ENCODE results near the gene KRT2.

DNA sequence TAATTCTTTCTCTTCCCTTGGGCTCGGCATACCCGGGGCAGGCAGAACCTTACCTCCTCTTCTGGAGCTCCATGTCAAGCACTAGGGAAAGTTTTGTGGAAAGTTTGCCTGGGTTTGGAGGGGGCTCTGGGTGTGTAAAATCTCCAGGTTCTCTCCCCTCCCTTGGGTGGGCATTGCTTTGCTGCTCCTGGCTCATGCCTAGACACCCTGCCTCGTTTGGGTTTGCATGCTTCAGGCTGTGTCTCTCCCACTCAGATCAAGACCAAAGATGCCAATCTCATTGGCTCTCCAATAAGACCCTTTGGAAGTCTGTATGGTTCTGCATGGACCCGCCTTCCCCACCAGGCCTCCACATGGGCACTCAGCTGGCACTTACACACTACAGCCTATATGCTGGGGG is 6.2 kb upstream of the KRT2 start:
- TF ChIP-seq JUND (IDR thresholded peaks at IDR 0.05; ENCODE audit: borderline replicate concordance, low read depth, low read length) (no peak), JUND (tag; IDR thresholded peaks at IDR 0.05; ENCODE audit: borderline replicate concordance, low read depth, low read length) (no peak), RBM17 (IDR thresholded peaks at IDR 0.05; ENCODE audit: borderline replicate concordance, low read depth, low read length) (no peak), HMG20A (CRISPR knock-in tag; conservative IDR thresholded peaks at IDR 0.05) (no peak), SMARCA5 (IDR thresholded peaks at IDR 0.05) (no peak), MAZ (CRISPR knock-in tag; conservative IDR thresholded peaks at IDR 0.05 in 1 of 2, IDR thresholded peaks at IDR 0.05 in 1 of 2) (no peak), PYGO2 (tag; IDR thresholded peaks at IDR 0.05) (no peak), NR2F6 (CRISPR knock-in tag; IDR thresholded peaks at IDR 0.05) (no peak), EP300 (IDR thresholded peaks at IDR 0.05; ENCODE audit: low read length) (no peak)
- TF ChIP-seq, protein P1, sequence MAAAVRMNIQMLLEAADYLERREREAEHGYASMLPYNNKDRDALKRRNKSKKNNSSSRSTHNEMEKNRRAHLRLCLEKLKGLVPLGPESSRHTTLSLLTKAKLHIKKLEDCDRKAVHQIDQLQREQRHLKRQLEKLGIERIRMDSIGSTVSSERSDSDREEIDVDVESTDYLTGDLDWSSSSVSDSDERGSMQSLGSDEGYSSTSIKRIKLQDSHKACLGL (CRISPR knock-in tag; IDR thresholded peaks at IDR 0.05; ENCODE audit: borderline replicate concordance, poor library complexity, severe bottlenecking): no peak
- TF ChIP-seq, protein P2, sequence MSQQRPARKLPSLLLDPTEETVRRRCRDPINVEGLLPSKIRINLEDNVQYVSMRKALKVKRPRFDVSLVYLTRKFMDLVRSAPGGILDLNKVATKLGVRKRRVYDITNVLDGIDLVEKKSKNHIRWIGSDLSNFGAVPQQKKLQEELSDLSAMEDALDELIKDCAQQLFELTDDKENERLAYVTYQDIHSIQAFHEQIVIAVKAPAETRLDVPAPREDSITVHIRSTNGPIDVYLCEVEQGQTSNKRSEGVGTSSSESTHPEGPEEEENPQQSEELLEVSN (IDR thresholded peaks at IDR 0.05; ENCODE audit: borderline replicate concordance in 1 of 2, extremely low read depth in 1 of 2, insufficient read depth in 1 of 2, insufficient read length in 1 of 2, low read depth in 1 of 2, low read length in 1 of 2, poor library complexity in 1 of 2, severe bottlenecking in 1 of 2): no peak
- TF ChIP-seq, protein P3, sequence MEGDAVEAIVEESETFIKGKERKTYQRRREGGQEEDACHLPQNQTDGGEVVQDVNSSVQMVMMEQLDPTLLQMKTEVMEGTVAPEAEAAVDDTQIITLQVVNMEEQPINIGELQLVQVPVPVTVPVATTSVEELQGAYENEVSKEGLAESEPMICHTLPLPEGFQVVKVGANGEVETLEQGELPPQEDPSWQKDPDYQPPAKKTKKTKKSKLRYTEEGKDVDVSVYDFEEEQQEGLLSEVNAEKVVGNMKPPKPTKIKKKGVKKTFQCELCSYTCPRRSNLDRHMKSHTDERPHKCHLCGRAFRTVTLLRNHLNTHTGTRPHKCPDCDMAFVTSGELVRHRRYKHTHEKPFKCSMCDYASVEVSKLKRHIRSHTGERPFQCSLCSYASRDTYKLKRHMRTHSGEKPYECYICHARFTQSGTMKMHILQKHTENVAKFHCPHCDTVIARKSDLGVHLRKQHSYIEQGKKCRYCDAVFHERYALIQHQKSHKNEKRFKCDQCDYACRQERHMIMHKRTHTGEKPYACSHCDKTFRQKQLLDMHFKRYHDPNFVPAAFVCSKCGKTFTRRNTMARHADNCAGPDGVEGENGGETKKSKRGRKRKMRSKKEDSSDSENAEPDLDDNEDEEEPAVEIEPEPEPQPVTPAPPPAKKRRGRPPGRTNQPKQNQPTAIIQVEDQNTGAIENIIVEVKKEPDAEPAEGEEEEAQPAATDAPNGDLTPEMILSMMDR (IDR thresholded peaks at IDR 0.05 in 2 of 3, conservative IDR thresholded peaks at IDR 0.05 in 1 of 3; ENCODE audit: insufficient read depth in 2 of 3, low read depth in 1 of 3, low read length in 3 of 3): no peak
- TF ChIP-seq, protein P4, sequence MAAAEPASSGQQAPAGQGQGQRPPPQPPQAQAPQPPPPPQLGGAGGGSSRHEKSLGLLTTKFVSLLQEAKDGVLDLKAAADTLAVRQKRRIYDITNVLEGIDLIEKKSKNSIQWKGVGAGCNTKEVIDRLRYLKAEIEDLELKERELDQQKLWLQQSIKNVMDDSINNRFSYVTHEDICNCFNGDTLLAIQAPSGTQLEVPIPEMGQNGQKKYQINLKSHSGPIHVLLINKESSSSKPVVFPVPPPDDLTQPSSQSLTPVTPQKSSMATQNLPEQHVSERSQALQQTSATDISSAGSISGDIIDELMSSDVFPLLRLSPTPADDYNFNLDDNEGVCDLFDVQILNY (CRISPR knock-in tag; IDR thresholded peaks at IDR 0.05): no peak

Measured in K562 (cell line).